ENCODE measurements around the gene SH3GLB2.

Gene SH3GLB2

DNA sequence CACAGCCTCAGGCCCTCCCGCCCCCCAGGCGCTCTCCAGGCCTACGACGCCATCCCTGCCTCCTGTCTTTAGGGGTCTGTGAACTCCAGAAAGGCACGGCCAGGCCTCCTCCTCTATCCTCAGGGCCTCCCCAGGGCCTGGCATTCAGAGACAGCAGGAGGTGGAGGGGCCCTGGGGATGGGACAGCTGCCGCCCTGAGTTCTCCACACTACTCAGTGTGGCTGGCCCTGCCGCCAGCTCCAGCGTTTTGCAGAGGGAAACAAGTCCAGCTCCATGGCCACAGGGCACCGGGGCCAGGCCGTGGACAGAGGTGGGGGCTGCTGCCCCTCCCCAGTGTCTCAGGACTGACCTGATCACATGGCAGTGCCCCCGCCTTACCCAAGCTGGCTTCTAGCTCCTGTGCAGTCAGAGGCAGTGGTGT is 16.4 kb downstream of the SH3GLB2 start:
- H3K4me2 ChIP-seq (ENCODE audit: low read length) = no peak overlapping the region
- H3K4me3 ChIP-seq (ENCODE audit: low read length) = no peak overlapping the region
- TF ChIP-seq, protein P1, sequence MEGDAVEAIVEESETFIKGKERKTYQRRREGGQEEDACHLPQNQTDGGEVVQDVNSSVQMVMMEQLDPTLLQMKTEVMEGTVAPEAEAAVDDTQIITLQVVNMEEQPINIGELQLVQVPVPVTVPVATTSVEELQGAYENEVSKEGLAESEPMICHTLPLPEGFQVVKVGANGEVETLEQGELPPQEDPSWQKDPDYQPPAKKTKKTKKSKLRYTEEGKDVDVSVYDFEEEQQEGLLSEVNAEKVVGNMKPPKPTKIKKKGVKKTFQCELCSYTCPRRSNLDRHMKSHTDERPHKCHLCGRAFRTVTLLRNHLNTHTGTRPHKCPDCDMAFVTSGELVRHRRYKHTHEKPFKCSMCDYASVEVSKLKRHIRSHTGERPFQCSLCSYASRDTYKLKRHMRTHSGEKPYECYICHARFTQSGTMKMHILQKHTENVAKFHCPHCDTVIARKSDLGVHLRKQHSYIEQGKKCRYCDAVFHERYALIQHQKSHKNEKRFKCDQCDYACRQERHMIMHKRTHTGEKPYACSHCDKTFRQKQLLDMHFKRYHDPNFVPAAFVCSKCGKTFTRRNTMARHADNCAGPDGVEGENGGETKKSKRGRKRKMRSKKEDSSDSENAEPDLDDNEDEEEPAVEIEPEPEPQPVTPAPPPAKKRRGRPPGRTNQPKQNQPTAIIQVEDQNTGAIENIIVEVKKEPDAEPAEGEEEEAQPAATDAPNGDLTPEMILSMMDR (IDR thresholded peaks at IDR 0.05; ENCODE audit: low read depth, low read length, poor library complexity, severe bottlenecking) = no peak
- TF ChIP-seq EZH2phosphoT487 (IDR thresholded peaks at IDR 0.05; ENCODE audit: borderline replicate concordance, low read length) = no peak
- no peaks in the 10 kb centered on the region for H3K9me2 ChIP-seq (replicated peaks; ENCODE audit: control insufficient read depth, low read length)
- H3K27me3 ChIP-seq (ENCODE audit: control insufficient read depth, low read length) = no peaks in the 10 kb centered on the region
- H4K20me1 ChIP-seq (ENCODE audit: control insufficient read depth, insufficient read depth, low read depth, low read length) = no peaks in the 10 kb centered on the region
- H3F3A ChIP-seq (ENCODE audit: control insufficient read depth, insufficient read depth) = peaks cover 7% of the 10 kb centered on the region; the same call in 1 of the 2 replicates
- no peaks in the 10 kb centered on the region for H3K4me1 ChIP-seq (ENCODE audit: control insufficient read depth, low read length)
- no peak overlapping the region for H3K27ac ChIP-seq (ENCODE audit: low read depth, low read length)
- no peaks in the 10 kb centered on the region for H3K9me3 ChIP-seq (ENCODE audit: control insufficient read depth, insufficient read depth, low read length)
- H3K79me2 ChIP-seq (ENCODE audit: control insufficient read depth, low read length) = no peaks in the 10 kb centered on the region
- peaks cover 67% of the 10 kb centered on the region for H3K36me3 ChIP-seq (ENCODE audit: control insufficient read depth, low read length)

DNA sequence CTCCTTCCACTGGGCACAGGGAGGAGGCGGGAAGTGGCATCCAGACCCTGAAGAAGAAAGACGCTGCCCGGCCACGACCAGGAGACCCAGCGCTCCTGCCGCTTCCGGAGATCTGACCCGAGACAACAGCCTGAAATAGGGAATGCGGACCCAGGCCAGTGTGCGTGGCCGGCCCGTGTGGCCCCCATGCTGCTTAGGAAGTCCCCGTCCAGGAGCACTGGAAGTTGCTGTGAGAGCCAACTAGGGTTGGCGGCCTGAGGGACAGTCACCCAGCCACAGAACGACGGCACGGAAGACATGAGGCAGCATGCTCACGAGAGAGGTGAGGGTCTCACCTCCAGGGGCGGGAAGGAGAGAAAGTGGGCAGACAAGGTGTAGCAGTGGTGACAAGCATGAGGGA is 17.0 kb downstream of the SH3GLB2 start:
- Histone ChIP-seq H4K20me1 (ENCODE audit: control insufficient read depth, insufficient read depth, low read depth, low read length) (no peaks in the 10 kb centered on the region), H3K4me2 (ENCODE audit: low read length) (no peak overlapping the region), H3K27ac (ENCODE audit: low read depth, low read length) (no peak overlapping the region), H3K4me1 (ENCODE audit: control insufficient read depth, low read length) (no peaks in the 10 kb centered on the region), H3K9me2 (replicated peaks; ENCODE audit: control insufficient read depth, low read length) (no peaks in the 10 kb centered on the region), H3K79me2 (ENCODE audit: control insufficient read depth, low read length) (no peaks in the 10 kb centered on the region), H3K36me3 (ENCODE audit: control insufficient read depth, low read length) (peaks cover 73% of the 10 kb centered on the region), H3K9me3 (ENCODE audit: control insufficient read depth, insufficient read depth, low read length) (no peaks in the 10 kb centered on the region), H3K4me3 (ENCODE audit: low read length) (no peak overlapping the region), H3K27me3 (ENCODE audit: control insufficient read depth, low read length) (no peaks in the 10 kb centered on the region), H3F3A (ENCODE audit: control insufficient read depth, insufficient read depth) (peaks cover 8% of the 10 kb centered on the region; the same call in 1 of the 2 replicates)
- no peak for TF ChIP-seq EZH2phosphoT487 (IDR thresholded peaks at IDR 0.05; ENCODE audit: borderline replicate concordance, low read length)
- TF ChIP-seq, protein P1 (IDR thresholded peaks at IDR 0.05; ENCODE audit: low read depth, low read length, poor library complexity, severe bottlenecking) = no peak

DNA sequence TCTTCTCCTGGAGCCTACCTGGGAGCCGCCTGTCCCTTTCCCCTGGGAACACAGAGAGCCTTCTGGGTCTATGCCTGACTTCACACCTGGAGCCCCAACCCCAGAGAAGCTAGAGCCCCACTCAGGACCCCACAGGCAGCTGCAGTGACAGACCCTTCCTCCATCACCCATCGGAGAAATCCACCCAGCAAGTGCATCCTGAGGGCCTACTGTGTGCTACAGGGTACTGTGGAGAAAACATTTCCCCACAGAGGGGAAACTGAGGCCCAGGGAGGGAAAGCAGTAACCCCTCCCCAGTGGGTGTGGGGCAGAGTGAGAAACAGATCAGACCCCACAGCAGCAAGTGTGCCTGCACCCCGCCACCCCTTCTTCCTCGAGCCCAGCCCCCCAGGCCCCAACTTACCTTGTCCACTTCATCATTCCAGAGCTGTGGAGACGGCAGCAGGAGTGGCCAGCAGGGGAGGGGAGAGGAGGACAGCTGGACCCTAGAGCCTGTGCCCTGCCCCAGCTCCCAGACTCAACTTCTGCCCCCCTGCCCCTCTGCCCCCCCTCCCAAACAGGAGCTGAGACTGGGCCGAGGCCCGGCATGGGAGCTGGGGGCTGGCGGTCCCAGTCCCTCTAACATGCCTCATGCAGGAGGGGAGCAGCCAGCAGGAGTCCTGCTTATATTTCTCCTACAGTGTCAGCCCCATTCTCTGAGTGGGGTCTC is 17.7 kb downstream of the SH3GLB2 start:
- no peak for TF ChIP-seq EZH2phosphoT487 (IDR thresholded peaks at IDR 0.05; ENCODE audit: borderline replicate concordance, low read length)
- TF ChIP-seq, protein P1 (IDR thresholded peaks at IDR 0.05; ENCODE audit: low read depth, low read length, poor library complexity, severe bottlenecking) = no peak
- no peak overlapping the region for H3K27ac ChIP-seq (ENCODE audit: low read depth, low read length)
- H3K4me3 ChIP-seq (ENCODE audit: low read length) = no peak overlapping the region
- peaks cover 13% of the 10 kb centered on the region for H3F3A ChIP-seq (ENCODE audit: control insufficient read depth, insufficient read depth)
- H3K27me3 ChIP-seq (ENCODE audit: control insufficient read depth, low read length) = no peaks in the 10 kb centered on the region
- peaks cover 78% of the 10 kb centered on the region for H3K36me3 ChIP-seq (ENCODE audit: control insufficient read depth, low read length)
- no peaks in the 10 kb centered on the region for H3K9me3 ChIP-seq (ENCODE audit: control insufficient read depth, insufficient read depth, low read length)
- no peaks in the 10 kb centered on the region for H4K20me1 ChIP-seq (ENCODE audit: control insufficient read depth, insufficient read depth, low read depth, low read length)
- no peaks in the 10 kb centered on the region for H3K4me1 ChIP-seq (ENCODE audit: control insufficient read depth, low read length)
- H3K4me2 ChIP-seq (ENCODE audit: low read length) = no peak overlapping the region
- H3K9me2 ChIP-seq (replicated peaks; ENCODE audit: control insufficient read depth, low read length) = no peaks in the 10 kb centered on the region
- no peaks in the 10 kb centered on the region for H3K79me2 ChIP-seq (ENCODE audit: control insufficient read depth, low read length)

All from DOHH2 (cell line).